NCI-H2196 treated with DMSO at 0.1 percent for 48 hours (cell line): ENCODE results near the gene LPP.
A peak's percentile ranks its signal among the peaks of the same experiment; 100 is the strongest.

Source experiments
- DNase-seq: peaks from one replicate; lab custom pipeline; 2025; ENCODE audit not compliant: unreplicated experiment; lab: John Stamatoyannopoulos, UW

LPP gene

GRCh38 chr3:188135271-188135670 is 18.7 kb upstream of the LPP start:
- DNase-seq = no peak

GRCh38 chr3:188137051-188137450 is 16.9 kb upstream of the LPP start:
- no peak for DNase-seq

GRCh38 chr3:188139466-188139865 is 14.5 kb upstream of the LPP start:
- DNase-seq = no peak

- DNase-seq = no peak
Observed at GRCh38 chr3:188146219-188146618, 7.7 kb upstream of the LPP start.

GRCh38 chr3:188147782-188148181 is 6.2 kb upstream of the LPP start:
- DNase-seq = no peak

GRCh38 chr3:188148318-188148717 is 5.6 kb upstream of the LPP start:
- DNase-seq = no peak

GRCh38 chr3:188149587-188149986 is 4.4 kb upstream of the LPP start:
- DNase-seq = no peak

GRCh38 chr3:188150982-188151381 is 3.0 kb upstream of the LPP start:
- DNase-seq = no peak

- DNase-seq = no peak
Observed at GRCh38 chr3:188151438-188151837, 2.5 kb upstream of the LPP start.

GRCh38 chr3:188152660-188153436 is 1.1 kb upstream of the LPP start:
- peak; percentile 67 for DNase-seq

- peak; percentile 87 for DNase-seq
Observed at GRCh38 chr3:188153437-188154013, 432 bp upstream of the LPP start.

- DNase-seq = no peak
Observed at GRCh38 chr3:188154809-188155574, 1.0 kb downstream of the LPP start.

- no peak for DNase-seq
Observed at GRCh38 chr3:188156056-188156455, 2.1 kb downstream of the LPP start.

GRCh38 chr3:188157407-188157806 is 3.5 kb downstream of the LPP start:
- no peak for DNase-seq

GRCh38 chr3:188157971-188158370 is 4.0 kb downstream of the LPP start:
- no peak for DNase-seq

- no peak for DNase-seq
Observed at GRCh38 chr3:188158731-188159310, 4.9 kb downstream of the LPP start.

- DNase-seq = no peak
Observed at GRCh38 chr3:188160751-188161150, 6.8 kb downstream of the LPP start.

- peak; percentile 73 for DNase-seq
Observed at GRCh38 chr3:188164248-188164687, 10.3 kb downstream of the LPP start.

- no peak for DNase-seq
Observed at GRCh38 chr3:188165596-188165995, 11.6 kb downstream of the LPP start.

- DNase-seq = no peak
Observed at GRCh38 chr3:188166441-188166840, 12.5 kb downstream of the LPP start.

GRCh38 chr3:188168186-188168585 is 14.2 kb downstream of the LPP start:
- no peak for DNase-seq

GRCh38 chr3:188168648-188169047 is 14.7 kb downstream of the LPP start:
- no peak for DNase-seq
